H1 (cell line): ENCODE results near the gene KPNA4. TPM values are rescaled to one million over a fixed set of nuclear protein-coding genes. Genes with fewer than 3 reads are reported as not detected.

ENCODE experiments used
- CTCF ChIA-PET: fragments of 300-600 bp; sonication (Branson Sonifier 250); formaldehyde crosslinking; loops from one replicate; lab custom pipeline; 2021; ENCODE audit not compliant: partially characterized antibody; lab: Charles Lee
- POLR2A ChIA-PET: fragments of 300-600 bp; sonication (Branson Sonifier 250); formaldehyde crosslinking; loops from one replicate; lab custom pipeline; 2021; ENCODE audit warnings: inconsistent platforms; ENCODE audit not compliant: partially characterized antibody; lab: Charles Lee
- DNase-seq, 2 experiments: peaks; one replicate each; pipeline versions ENCODE4 v3.0.0 to v3.0.0-alpha.2; 2010 to 2022; ENCODE audit warnings: low spot score in 2 of 2, low read depth in 1 of 2, mixed read lengths in 1 of 2
- FAIRE-seq: peaks from 2 replicates; lab custom pipeline; 2011; peaks lifted over from hg19 to GRCh38; lab: Jason Lieb, UNC
- H2AFZ ChIP-seq: 2 replicates; pipeline ENCODE4 v1.8.1; 2012; ENCODE audit warnings: low read length, inconsistent platforms
- H2AK5ac ChIP-seq: 2 replicates; pipeline ENCODE4 v1.6.1; 2013; ENCODE audit warnings: low read depth, low read length
- H2BK120ac ChIP-seq: replicated peaks from 2 replicates; pipeline ENCODE3; 2013; ENCODE audit warnings: low read depth, low read length, inconsistent platforms
- H2BK12ac ChIP-seq: 2 replicates; pipeline ENCODE4 v1.6.1; 2013; ENCODE audit warnings: low read depth, low read length
- H2BK15ac ChIP-seq: 2 replicates; pipeline ENCODE4 v1.6.1; 2013; ENCODE audit warnings: low read length
- H2BK20ac ChIP-seq: 2 replicates; pipeline ENCODE4 v1.6.1; 2013; ENCODE audit warnings: low read length
- H2BK5ac ChIP-seq: 2 replicates; pipeline ENCODE4 v1.6.1; 2013; ENCODE audit warnings: low read depth, low read length
- H3K14ac ChIP-seq: 2 replicates; pipeline ENCODE4 v1.6.1; 2013; ENCODE audit warnings: inconsistent platforms; ENCODE audit not compliant: insufficient read length
- H3K18ac ChIP-seq: 2 replicates; pipeline ENCODE4 v1.6.1; 2013; ENCODE audit warnings: low read length; ENCODE audit errors: extremely low read depth
- H3K23ac ChIP-seq: 2 replicates; pipeline ENCODE4 v1.6.1; 2013; ENCODE audit warnings: inconsistent platforms; ENCODE audit not compliant: insufficient read length
- H3K23me2 ChIP-seq: 2 replicates; pipeline ENCODE4 v1.6.1; 2013; ENCODE audit warnings: low read depth, low read length
- H3K27ac ChIP-seq: 2 replicates; pipeline ENCODE4 v1.6.1; 2011; ENCODE audit warnings: low read depth, low read length, inconsistent platforms
- H3K27me3 ChIP-seq, 4 experiments: replicated peaks in 1 of 4; 1 replicate in 1 of 4; 2 replicates in 3 of 4; pipeline versions ENCODE4 v1.6.1 to v1.8.1; 2011 to 2013; ENCODE audit warnings: low read length in 3 of 4, mild to moderate bottlenecking in 3 of 4, inconsistent platforms in 2 of 4, mixed read lengths in 2 of 4, moderate library complexity in 1 of 4; ENCODE audit not compliant: control insufficient read depth in 3 of 4, insufficient read depth in 3 of 4; ENCODE audit errors: extremely low read depth in 1 of 4
- H3K36me3 ChIP-seq, 4 experiments: 2 replicates each; pipeline versions ENCODE4 v1.6.1 to v1.8.1; 2011 to 2013; ENCODE audit warnings: mild to moderate bottlenecking in 4 of 4, low read length in 3 of 4, moderate library complexity in 2 of 4, control low read depth in 1 of 4, inconsistent platforms in 1 of 4; ENCODE audit not compliant: insufficient read depth in 4 of 4, control insufficient read depth in 2 of 4
- H3K4ac ChIP-seq: replicated peaks from 2 replicates; pipeline ENCODE3; 2013; ENCODE audit warnings: low read length, low read depth, mixed read lengths, inconsistent platforms; ENCODE audit not compliant: insufficient read length
- H3K4me1 ChIP-seq, 4 experiments: replicated peaks in 1 of 4; 1 replicate in 1 of 4; 2 replicates in 3 of 4; pipeline versions ENCODE4 v1.6.1 to v1.8.1; 2011 to 2013; ENCODE audit warnings: low read length in 3 of 4, inconsistent platforms in 2 of 4, mixed read lengths in 1 of 4; ENCODE audit not compliant: insufficient read depth in 4 of 4, control insufficient read depth in 3 of 4
- H3K4me2 ChIP-seq, 2 experiments: 2 replicates each; pipeline versions ENCODE4 v1.6.1 to v1.8.1; 2011 to 2013; ENCODE audit warnings: low read depth in 2 of 2, low read length in 2 of 2, control low read depth in 1 of 2, inconsistent platforms in 1 of 2, mild to moderate bottlenecking in 1 of 2; ENCODE audit not compliant: insufficient read depth in 1 of 2
- H3K4me3 ChIP-seq, 4 experiments: fragments of 200-600, 300-600 bp in 1 of 4; sonication (generic), shearing (Covaris generic), sonication (Bioruptor Twin) in 1 of 4; 2 replicates each; pipeline versions ENCODE4 v1.5.1 to v1.8.1; 2011 to 2016; ENCODE audit warnings: low read length in 4 of 4, low read depth in 3 of 4, control low read depth in 2 of 4, inconsistent platforms in 2 of 4, mild to moderate bottlenecking in 2 of 4, mixed read lengths in 1 of 4, moderate library complexity in 1 of 4; ENCODE audit not compliant: insufficient read depth in 2 of 4; ENCODE audit errors: extremely low read depth in 1 of 4
- H3K56ac ChIP-seq: replicated peaks from 2 replicates; pipeline ENCODE3; 2013; ENCODE audit warnings: low read depth, mild to moderate bottlenecking, mixed read lengths, low read length, inconsistent platforms; ENCODE audit not compliant: insufficient read length
- H3K79me1 ChIP-seq: 2 replicates; pipeline ENCODE4 v1.6.1; 2013; ENCODE audit warnings: low read depth, low read length, control low read depth
- H3K79me2 ChIP-seq, 2 experiments: 2 replicates each; pipeline versions ENCODE4 v1.6.1 to v1.8.1; 2012 to 2013; ENCODE audit warnings: low read length in 2 of 2, mild to moderate bottlenecking in 2 of 2, inconsistent platforms in 1 of 2; ENCODE audit not compliant: insufficient read depth in 2 of 2, control insufficient read depth in 1 of 2
- H3K9ac ChIP-seq, 4 experiments: replicated peaks in 1 of 4; 1 replicate in 1 of 4; 2 replicates in 3 of 4; pipeline versions ENCODE4 v1.6.1 to v1.8.1; 2011 to 2013; ENCODE audit warnings: low read depth in 3 of 4, low read length in 3 of 4, control low read depth in 2 of 4, mild to moderate bottlenecking in 2 of 4, moderate library complexity in 2 of 4, inconsistent platforms in 1 of 4; ENCODE audit errors: extremely low read depth in 1 of 4
- H3K9me3 ChIP-seq, 2 experiments: 2 replicates each; pipeline versions ENCODE4 v1.6.1 to v1.8.1; 2012 to 2013; ENCODE audit warnings: mild to moderate bottlenecking in 2 of 2, moderate library complexity in 2 of 2, control low read depth in 1 of 2, inconsistent platforms in 1 of 2, low read depth in 1 of 2, low read length in 1 of 2, mixed read lengths in 1 of 2; ENCODE audit not compliant: insufficient read depth in 2 of 2
- H4K20me1 ChIP-seq, 2 experiments: replicated peaks in 1 of 2; 2 replicates each; pipeline versions ENCODE3 to v1.8.1; 2011 to 2013; ENCODE audit warnings: inconsistent platforms in 2 of 2, low read length in 2 of 2, mild to moderate bottlenecking in 1 of 2; ENCODE audit not compliant: insufficient read depth in 2 of 2, control insufficient read depth in 1 of 2
- H4K5ac ChIP-seq: 2 replicates; pipeline ENCODE4 v1.6.1; 2013; ENCODE audit warnings: low read length, low read depth, mixed read lengths, inconsistent platforms; ENCODE audit not compliant: insufficient read length
- H4K8ac ChIP-seq: 2 replicates; pipeline ENCODE4 v1.8.0; 2013; ENCODE audit warnings: mild to moderate bottlenecking, moderate library complexity, low read length, inconsistent platforms; ENCODE audit not compliant: insufficient read depth; ENCODE audit errors: extremely low read depth
- H4K91ac ChIP-seq: replicated peaks from 2 replicates; pipeline ENCODE3; 2013; ENCODE audit warnings: low read length, mixed read lengths, inconsistent platforms; ENCODE audit not compliant: insufficient read length
- FOSL1 ChIP-seq: IDR thresholded peaks from 2 replicates; pipeline ENCODE4 v1.6.1; 2011; ENCODE audit warnings: mild to moderate bottlenecking, low read depth, low read length, moderate library complexity; ENCODE audit not compliant: insufficient read depth
- NANOG ChIP-seq: IDR thresholded peaks from 2 replicates; pipeline ENCODE4 v1.6.1; 2011; ENCODE audit warnings: low read length, low read depth, mild to moderate bottlenecking, inconsistent platforms; ENCODE audit not compliant: insufficient read depth, poor library complexity, severe bottlenecking
- WGBS, 2 experiments: shearing (Covaris generic) in 1 of 2; methylation state at CpG; one replicate each; pipeline versions ENCODE4 v1.1.6 to v1.1.7; 2013 to 2015; ENCODE audit warnings: low lambda C conversion rate in 2 of 2, mixed read lengths in 2 of 2, inconsistent platforms in 1 of 2, low coverage in 1 of 2, missing lambda C conversion rate in 1 of 2; ENCODE audit not compliant: insufficient replicate concordance in 2 of 2, insufficient coverage in 1 of 2, insufficient read length in 1 of 2; ENCODE audit errors: extremely low coverage in 1 of 2, missing lambda C conversion rate in 1 of 2; 5-methylcytosine and 5-hydroxymethylcytosine counted together
- polyA plus RNA-seq, 7 experiments: library from polyadenylated mRNA; depleted of rRNA in 3 of 7; stranded (reverse) in 5 of 7; unstranded in 2 of 7; fragments of >200 nt in 5 of 7; fragments of 200-250 nt in 2 of 7; gene quantifications; 1 replicate in 5 of 7; 2 replicates in 1 of 7; 4 replicates in 1 of 7; pipeline versions ENCODE4 v1.2.1 to v1.2.3, GENCODE V29; 2011 to 2013; ENCODE audit warnings: missing spikeins in 2 of 7, mixed read lengths in 2 of 7
- total RNA-seq: library from RNA; stranded (reverse); fragmentation: NEBNext Ultra II Directional; extraction: Animal tissue kit (Norgen Biotek cat#: 25700); gene quantifications from 2 replicates; pipeline ENCODE4 v1.2.1, GENCODE V29; 2021

KPNA4 gene
- total and polyA plus RNA-seq, 2 of the 8 experiments (the other 6 are each of a cell fraction or from before 2014, with no cell fraction given) = 13.2 to 81.9 TPM

GRCh38 chr3:160454995-160455394 lies 110.4 kb downstream of the KPNA4 start:
- H3K4me2 ChIP-seq = no peak overlapping the region
- H3K79me2 ChIP-seq = no peaks in the 10 kb centered on the region
- H2BK120ac ChIP-seq = no peak overlapping the region
- WGBS, 2 experiments = 85% methylated on average over 1 of the region's 1 CpG; no CpG with 5 or more reads in 1 of the 2 experiments
- H3K18ac ChIP-seq = no peak overlapping the region
- H4K8ac ChIP-seq = no peak overlapping the region
- TF ChIP-seq FOSL1 = no peak
- no peak for TF ChIP-seq NANOG
- TF ChIP-seq, all 59 proteins: peak for 0
- Histone ChIP-seq H3K27me3 (no peaks in the 10 kb centered on the region), H2AFZ (no peak overlapping the region), H3K23ac (no peak overlapping the region), H3K9me3 (no peaks in the 10 kb centered on the region), H4K5ac (no peak overlapping the region), H3K27ac (no peak overlapping the region), H3K79me1 (no peaks in the 10 kb centered on the region), H3K14ac (no peak overlapping the region), H2BK5ac (no peak overlapping the region), H3K36me3 (no peaks in the 10 kb centered on the region), H2BK12ac (no peak overlapping the region), H3K4me3 (no peak overlapping the region), H3K4me1 (peaks cover 0 to 3% (median 0%) of the 10 kb centered on the region in 4 experiments; a peak in 2 of 7 replicates), H4K91ac (no peak overlapping the region), H4K20me1 (no peaks in the 10 kb centered on the region), H2AK5ac (no peak overlapping the region), H3K9ac (no peak overlapping the region), H3K23me2 (peaks cover 6% of the 10 kb centered on the region), H3K56ac (no peak overlapping the region), H3K4ac (no peak overlapping the region), H2BK20ac (no peak overlapping the region), H2BK15ac (no peak overlapping the region)
- CTCF ChIA-PET = interaction anchor here (1.2 kb wide), 1 partner anchor 13 kb away, joined by 5 read pairs; no protein-coding TSS in a partner anchor
- DNase-seq (no peak), FAIRE-seq (no peak)
- POLR2A ChIA-PET = interaction anchor here (0.8 to 1.3 kb wide), 2 partner anchors 15 to 27 kb away, joined by 3 read pairs; no protein-coding TSS in a partner anchor
